Astrocyte (in vitro differentiated cells and primary cell): ENCODE measurements around the gene MTA1. TPM values are rescaled to one million over a fixed set of nuclear protein-coding genes. Genes with fewer than 3 reads are reported as not detected.

ENCODE experiments used
- DNase-seq: peaks from one replicate; pipeline ENCODE4 v3.0.0-alpha.2; 2010; ENCODE audit warnings: low read depth
- FAIRE-seq: peaks from 2 replicates; lab custom pipeline; 2011; peaks lifted over from hg19 to GRCh38; lab: Jason Lieb, UNC
- H2AFZ ChIP-seq: 2 replicates; pipeline ENCODE4 v1.6.0; 2012; ENCODE audit warnings: low read depth, low read length, inconsistent platforms
- H3K27ac ChIP-seq: 2 replicates; pipeline ENCODE4 v1.5.1; 2011; ENCODE audit warnings: low read depth, low read length, inconsistent platforms
- H3K27me3 ChIP-seq: 2 replicates; pipeline ENCODE4 v1.6.0; 2011; ENCODE audit warnings: low read length, inconsistent platforms; ENCODE audit not compliant: insufficient read depth
- H3K36me3 ChIP-seq: 2 replicates; pipeline ENCODE4 v1.5.1; 2011; ENCODE audit warnings: low read length, inconsistent platforms; ENCODE audit not compliant: insufficient read depth
- H3K4me1 ChIP-seq: 2 replicates; pipeline ENCODE4 v1.5.1; 2011; ENCODE audit warnings: low read length, inconsistent platforms; ENCODE audit not compliant: insufficient read depth
- H3K4me2 ChIP-seq: 2 replicates; pipeline ENCODE4 v1.6.0; 2012; ENCODE audit warnings: low read length, inconsistent platforms
- H3K4me3 ChIP-seq: 2 replicates; pipeline ENCODE4 v1.5.1; 2011; ENCODE audit warnings: low read depth, mild to moderate bottlenecking, low read length, inconsistent platforms; ENCODE audit not compliant: insufficient read depth
- H3K79me2 ChIP-seq: 2 replicates; pipeline ENCODE4 v1.6.0; 2012; ENCODE audit warnings: mild to moderate bottlenecking, low read length, inconsistent platforms; ENCODE audit not compliant: insufficient read depth
- H3K9ac ChIP-seq: 2 replicates; pipeline ENCODE4 v1.6.0; 2012; ENCODE audit warnings: mild to moderate bottlenecking, low read length, inconsistent platforms
- H3K9me3 ChIP-seq: 2 replicates; pipeline ENCODE4 v1.5.1; 2012; ENCODE audit warnings: low read depth, mild to moderate bottlenecking, low read length, inconsistent platforms; ENCODE audit not compliant: insufficient read depth
- H4K20me1 ChIP-seq: 2 replicates; pipeline ENCODE4 v1.6.0; 2012; ENCODE audit warnings: low read length, inconsistent platforms; ENCODE audit not compliant: insufficient read depth
- H3K27ac Mint-ChIP-seq: one replicate; pipeline ENCODE4 v1.8.0; 2021; ENCODE audit warnings: mild to moderate bottlenecking, mixed read lengths; ENCODE audit not compliant: unreplicated experiment
- H3K27me3 Mint-ChIP-seq: one replicate; pipeline ENCODE4 v1.8.0; 2021; ENCODE audit warnings: low read depth, mixed read lengths; ENCODE audit not compliant: unreplicated experiment
- H3K36me3 Mint-ChIP-seq: one replicate; pipeline ENCODE4 v1.8.0; 2021; ENCODE audit warnings: low read depth, mixed read lengths; ENCODE audit not compliant: unreplicated experiment
- H3K4me1 Mint-ChIP-seq: one replicate; pipeline ENCODE4 v1.8.0; 2021; ENCODE audit warnings: low read depth, mixed read lengths; ENCODE audit not compliant: unreplicated experiment
- H3K4me3 Mint-ChIP-seq: one replicate; pipeline ENCODE4 v1.8.0; 2021; ENCODE audit warnings: mild to moderate bottlenecking, moderate library complexity, mixed read lengths; ENCODE audit not compliant: unreplicated experiment
- H3K9me3 Mint-ChIP-seq: one replicate; pipeline ENCODE4 v1.8.0; 2021; ENCODE audit warnings: mild to moderate bottlenecking, mixed read lengths; ENCODE audit not compliant: unreplicated experiment
- CTCF ChIP-seq: IDR thresholded peaks from 2 replicates; pipeline ENCODE4 v1.5.1; 2011; ENCODE audit warnings: low read depth, mild to moderate bottlenecking, inconsistent platforms, low read length, moderate library complexity; ENCODE audit not compliant: insufficient read depth
- EZH2 ChIP-seq: IDR thresholded peaks from 2 replicates; pipeline ENCODE4 v1.6.1; 2012; ENCODE audit warnings: mild to moderate bottlenecking, low read length, inconsistent platforms; ENCODE audit not compliant: insufficient read depth
- total RNA-seq: library from RNA; stranded (reverse); gene quantifications from 2 replicates; pipeline ENCODE4 v1.2.1, GENCODE V29; 2021

Gene MTA1
- total RNA-seq, 1 donor from 2014 or later, result 111 TPM

- no peak overlapping the region for H3K4me3 Mint-ChIP-seq
- Histone ChIP-seq H3K36me3 (peaks cover 2% of the 10 kb centered on the region), H2AFZ (no peak overlapping the region), H3K9ac (no peak overlapping the region), H3K79me2 (no peaks in the 10 kb centered on the region), H3K4me3 (no peak overlapping the region), H3K4me1 (peaks cover 11% of the 10 kb centered on the region), H4K20me1 (peaks cover 41% of the 10 kb centered on the region), H3K9me3 (no peaks in the 10 kb centered on the region), H3K27me3 (no peaks in the 10 kb centered on the region), H3K4me2 (no peak overlapping the region), H3K27ac (no peak overlapping the region)
- no peaks in the 10 kb centered on the region for H3K27me3 Mint-ChIP-seq
- H3K36me3 Mint-ChIP-seq, result peaks cover under 1% of the 10 kb centered on the region
- no peak overlapping the region for H3K27ac Mint-ChIP-seq
- TF ChIP-seq CTCF (no peak), EZH2 (no peak)
- FAIRE-seq, result no peak
- H3K9me3 Mint-ChIP-seq, result no peaks in the 10 kb centered on the region
- no peak for DNase-seq
- peaks cover 5% of the 10 kb centered on the region for H3K4me1 Mint-ChIP-seq
These were observed 48.4 kb downstream of the MTA1 start for GRCh38 chr14:105467942-105468471.

- TF ChIP-seq CTCF, result no peak
- no peak for TF ChIP-seq EZH2
- H3K4me3 ChIP-seq, result no peak overlapping the region
- Mint-ChIP-seq H3K9me3 (no peaks in the 10 kb centered on the region), H3K27me3 (no peaks in the 10 kb centered on the region), H3K4me1 (peaks cover 4% of the 10 kb centered on the region), H3K36me3 (no peaks in the 10 kb centered on the region), H3K27ac (no peak overlapping the region), H3K4me3 (no peak overlapping the region)
- H3K27ac ChIP-seq, result no peak overlapping the region
- no peak overlapping the region for H3K4me2 ChIP-seq
- DNase-seq (no peak), FAIRE-seq (no peak)
- no peaks in the 10 kb centered on the region for H3K79me2 ChIP-seq
- no peaks in the 10 kb centered on the region for H3K27me3 ChIP-seq
- no peak overlapping the region for H2AFZ ChIP-seq
- H4K20me1 ChIP-seq, result peaks cover 46% of the 10 kb centered on the region
- H3K9me3 ChIP-seq, result no peaks in the 10 kb centered on the region
- peaks cover 16% of the 10 kb centered on the region for H3K4me1 ChIP-seq
- peaks cover 2% of the 10 kb centered on the region for H3K36me3 ChIP-seq
- no peak overlapping the region for H3K9ac ChIP-seq
These were observed 49.1 kb downstream of the MTA1 start for GRCh38 chr14:105468621-105469241.
